ENCODE results near the gene WDR18. TPM values are rescaled to one million over a fixed set of nuclear protein-coding genes. Genes with fewer than 3 reads are reported as not detected.

The WDR18 gene
- total and polyA plus RNA-seq, 2 of the 8 experiments (the other 6 are each of a cell fraction or from before 2014, with no cell fraction given): 87.7 to 177 TPM

DNA sequence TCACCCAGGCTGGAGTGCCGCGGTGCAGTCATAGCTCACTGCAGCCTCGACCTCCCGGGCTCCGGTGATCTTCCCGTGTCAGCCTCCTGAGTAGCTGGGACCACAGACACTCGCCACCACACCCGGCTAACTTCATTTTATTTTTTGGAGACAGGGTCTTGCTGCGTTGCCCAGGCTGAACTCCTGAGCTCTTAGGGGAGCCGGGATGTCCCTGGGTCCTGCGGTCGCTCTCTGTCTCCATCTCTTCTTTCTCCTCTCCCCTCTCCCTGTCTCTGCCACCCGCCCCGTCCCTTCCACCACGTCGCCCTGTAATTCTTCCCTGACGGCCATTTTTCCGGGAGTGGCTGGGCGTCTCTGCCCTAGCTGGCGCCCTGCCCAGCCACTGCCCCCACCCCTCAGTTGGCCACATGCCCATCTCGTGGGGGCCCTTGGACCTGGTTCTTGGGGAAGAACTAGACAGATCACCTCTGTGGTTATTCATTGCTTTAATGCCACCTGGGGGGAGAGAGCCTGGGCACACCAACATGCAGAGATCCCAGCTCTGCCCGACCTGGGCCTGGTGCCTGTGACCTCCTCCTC lies 39.4 kb upstream of the WDR18 start:
- Histone ChIP-seq H4K20me1 (replicated peaks in 1 of 2; ENCODE audit: control insufficient read depth in 1 of 2, insufficient read depth in 2 of 2, low read length in 2 of 2) (peaks cover 4 to 32% of the 10 kb centered on the region in 2 experiments), H4K8ac (ENCODE audit: extremely low read depth, insufficient read depth, low read length) (peak overlapping the region; percentile 68), H2BK5ac (ENCODE audit: low read depth, low read length) (no peak overlapping the region), H2AFZ (ENCODE audit: low read length) (no peak overlapping the region), H3K27ac (ENCODE audit: low read depth, low read length) (no peak overlapping the region), H3K79me1 (ENCODE audit: low read depth, low read length) (peaks cover 17% of the 10 kb centered on the region), H4K5ac (ENCODE audit: insufficient read length, low read depth, low read length) (no peak overlapping the region), H3K18ac (ENCODE audit: extremely low read depth, low read length) (no peak overlapping the region), H3K23me2 (ENCODE audit: low read depth, low read length) (no peaks in the 10 kb centered on the region), H3K79me2 (ENCODE audit: control insufficient read depth in 1 of 2, insufficient read depth in 2 of 2, low read length in 2 of 2) (peaks cover 5 to 29% of the 10 kb centered on the region in 2 experiments; a peak in 3 of 4 replicates), H3K27me3 (replicated peaks in 1 of 4; ENCODE audit: control insufficient read depth in 3 of 4, extremely low read depth in 1 of 4, insufficient read depth in 3 of 4, low read length in 3 of 4) (no peaks in the 10 kb centered on the region), H3K23ac (ENCODE audit: insufficient read length) (no peak overlapping the region), H4K91ac (replicated peaks; ENCODE audit: insufficient read length, low read length) (no peak overlapping the region), H3K4ac (replicated peaks; ENCODE audit: insufficient read length, low read depth, low read length) (no peak overlapping the region), H2BK15ac (ENCODE audit: low read length) (no peak overlapping the region), H3K4me1 (replicated peaks in 1 of 4; ENCODE audit: control insufficient read depth in 3 of 4, insufficient read depth in 4 of 4, low read length in 3 of 4) (no peaks in the 10 kb centered on the region), H2BK12ac (ENCODE audit: low read depth, low read length) (no peak overlapping the region), H2BK120ac (replicated peaks; ENCODE audit: low read depth, low read length) (no peak overlapping the region), H3K14ac (ENCODE audit: insufficient read length) (no peak overlapping the region), H3K4me3 (ENCODE audit: extremely low read depth in 1 of 4, insufficient read depth in 2 of 4, low read depth in 3 of 4, low read length in 4 of 4) (no peak overlapping the region), H2AK5ac (ENCODE audit: low read depth, low read length) (no peak overlapping the region), H3K4me2 (ENCODE audit: insufficient read depth in 1 of 2, low read depth in 2 of 2, low read length in 2 of 2) (no peak overlapping the region), H3K9me3 (ENCODE audit: insufficient read depth in 2 of 2, low read depth in 1 of 2, low read length in 1 of 2) (no peaks in the 10 kb centered on the region), H3K56ac (replicated peaks; ENCODE audit: insufficient read length, low read depth, low read length) (no peak overlapping the region), H3K9ac (replicated peaks in 1 of 4; ENCODE audit: extremely low read depth in 1 of 4, low read depth in 3 of 4, low read length in 3 of 4) (no peak overlapping the region), H2BK20ac (ENCODE audit: low read length) (no peak overlapping the region), H3K36me3 (ENCODE audit: control insufficient read depth in 2 of 4, insufficient read depth in 4 of 4, low read length in 3 of 4) (peaks cover 0 to 12% (median 1%) of the 10 kb centered on the region in 4 experiments; a peak in 2 of 8 replicates)
- POLR2A ChIA-PET (ENCODE audit: partially characterized antibody): interaction anchor here (1.1 to 1.3 kb wide), 4 partner anchors 10 to 35 kb away, joined by 3 to 4 read pairs (median 3); no protein-coding TSS in a partner anchor
- TF ChIP-seq GTF2F1 (IDR thresholded peaks at IDR 0.05; ENCODE audit: borderline replicate concordance, low read depth, low read length) (no peak), CBX5 (IDR thresholded peaks at IDR 0.05; ENCODE audit: low read depth, low read length) (no peak), POU5F1 (IDR thresholded peaks at IDR 0.05; ENCODE audit: low read depth, low read length) (no peak), HDAC6 (IDR thresholded peaks at IDR 0.05; ENCODE audit: low read depth, low read length) (no peak), SIX5 (IDR thresholded peaks at IDR 0.05; ENCODE audit: low read depth, low read length) (no peak), SP1 (IDR thresholded peaks at IDR 0.05; ENCODE audit: low read depth, low read length) (no peak)
- TF ChIP-seq, protein P1, sequence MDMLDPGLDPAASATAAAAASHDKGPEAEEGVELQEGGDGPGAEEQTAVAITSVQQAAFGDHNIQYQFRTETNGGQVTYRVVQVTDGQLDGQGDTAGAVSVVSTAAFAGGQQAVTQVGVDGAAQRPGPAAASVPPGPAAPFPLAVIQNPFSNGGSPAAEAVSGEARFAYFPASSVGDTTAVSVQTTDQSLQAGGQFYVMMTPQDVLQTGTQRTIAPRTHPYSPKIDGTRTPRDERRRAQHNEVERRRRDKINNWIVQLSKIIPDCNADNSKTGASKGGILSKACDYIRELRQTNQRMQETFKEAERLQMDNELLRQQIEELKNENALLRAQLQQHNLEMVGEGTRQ (IDR thresholded peaks at IDR 0.05; ENCODE audit: low read length): no peak
- TF ChIP-seq, protein P2, sequence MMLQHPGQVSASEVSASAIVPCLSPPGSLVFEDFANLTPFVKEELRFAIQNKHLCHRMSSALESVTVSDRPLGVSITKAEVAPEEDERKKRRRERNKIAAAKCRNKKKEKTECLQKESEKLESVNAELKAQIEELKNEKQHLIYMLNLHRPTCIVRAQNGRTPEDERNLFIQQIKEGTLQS (IDR thresholded peaks at IDR 0.05; ENCODE audit: insufficient read depth, low read depth, low read length): no peak
- DNase-seq (ENCODE audit: low read depth in 1 of 2, low spot score in 2 of 2) (no peak), FAIRE-seq (no peak)
- 94% methylated on average over 13 of the region's 22 CpGs; no CpG with 5 or more reads in 1 of the 2 experiments for WGBS, 2 experiments (ENCODE audit: extremely low coverage in 1 of 2, insufficient coverage in 1 of 2, insufficient read length in 1 of 2, insufficient replicate concordance in 2 of 2, low coverage in 1 of 2, low lambda C conversion rate in 2 of 2, missing lambda C conversion rate in 1 of 2)
- CTCF ChIA-PET (ENCODE audit: partially characterized antibody): interaction anchor here (1.0 to 1.4 kb wide), 3 partner anchors 15 to 46 kb away, joined by 3 read pairs; partner anchors contain the start of gene WDR18

All from H1 (cell line).